Stimulated activated effector memory CD8-positive, alpha-beta T cell treated with anti-CD3 and anti-CD28 coated beads, Interleukin-12 subunit alpha, Interleukin-12 subunit beta, amount 100 ng/mL, for 72 hours (primary cell): ENCODE measurements around the gene SPAG7.
"Not testable (repeated sequence)": the region's sequence is repeated elsewhere in the genome, so short reads cannot be mapped to it uniquely, and the experiment has no call there.

Experiments used
- ATAC-seq: fragments of 150-1000 bp; cut with Tn5 transposase; 2 replicates; pipeline ENCODE4 v1.10.0; 2021
- DNase-seq, 2 donors: peaks; one replicate each; pipeline ENCODE4 v3.0.0; 2021 to 2022; ENCODE audit warnings: low spot score in 2 of 2
- H3K27ac Mint-ChIP-seq: one replicate; pipeline ENCODE4 v1.8.0; 2022; ENCODE audit warnings: mild to moderate bottlenecking, mixed read lengths
- H3K36me3 Mint-ChIP-seq: one replicate; pipeline ENCODE4 v1.8.0; 2022; ENCODE audit warnings: mild to moderate bottlenecking, mixed read lengths
- H3K4me1 Mint-ChIP-seq: one replicate; pipeline ENCODE4 v1.8.0; 2022; ENCODE audit warnings: mixed read lengths
- H3K4me3 Mint-ChIP-seq: one replicate; pipeline ENCODE4 v1.8.0; 2022; ENCODE audit warnings: mild to moderate bottlenecking, mixed read lengths
- H3K9me3 Mint-ChIP-seq: one replicate; pipeline ENCODE4 v1.8.0; 2022; ENCODE audit warnings: mixed read lengths

Gene SPAG7

DNA sequence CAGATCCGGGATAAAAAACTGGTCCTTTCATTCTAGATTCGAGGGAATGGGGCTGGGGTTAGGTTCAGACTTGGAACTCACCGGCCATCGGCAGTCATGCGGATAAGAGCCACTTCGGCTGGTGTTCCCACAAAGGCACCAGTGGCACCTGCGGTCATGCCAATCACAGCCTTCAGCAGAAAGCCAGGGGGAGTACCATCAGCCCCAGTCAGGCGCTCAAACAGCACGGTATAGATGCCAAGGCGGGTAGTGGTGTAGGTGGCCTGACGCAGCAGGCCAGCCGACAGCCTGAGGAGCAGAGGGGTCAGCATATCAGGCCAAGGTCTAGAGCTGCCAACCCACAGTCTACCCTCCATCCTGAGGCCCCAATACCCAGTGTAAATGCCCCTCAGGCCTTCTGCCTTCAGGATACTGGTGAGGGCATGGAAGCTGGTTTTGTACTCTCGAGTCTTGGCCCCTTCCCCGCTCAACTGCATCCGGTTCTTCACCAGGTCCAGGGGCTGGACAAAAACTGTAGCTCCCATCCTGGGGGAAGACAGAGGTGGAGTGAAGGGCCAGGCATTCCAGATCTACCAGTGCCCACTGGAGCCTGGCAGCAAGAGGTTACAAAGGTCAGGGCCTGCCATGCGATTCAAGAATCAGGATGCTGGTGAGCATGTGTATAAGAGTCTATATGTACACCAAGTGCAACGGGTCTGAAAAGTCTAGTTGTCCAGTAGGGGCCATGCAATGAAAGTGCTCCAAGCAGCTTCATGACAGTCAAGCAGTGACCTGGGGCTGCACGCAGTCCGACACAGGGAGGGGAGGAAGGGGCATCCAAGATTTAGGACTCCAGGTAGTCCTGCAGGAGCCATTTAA lies 28.7 kb downstream of the SPAG7 start:
- Mint-ChIP-seq H3K27ac (peak overlapping the region; percentile 99), H3K4me3 (peak overlapping the region; percentile 93), H3K36me3 (peaks cover 68% of the 10 kb centered on the region), H3K4me1 (peaks cover 68% of the 10 kb centered on the region), H3K9me3 (no peaks in the 10 kb centered on the region)
- ATAC-seq (no peak), DNase-seq (no peak)

DNA sequence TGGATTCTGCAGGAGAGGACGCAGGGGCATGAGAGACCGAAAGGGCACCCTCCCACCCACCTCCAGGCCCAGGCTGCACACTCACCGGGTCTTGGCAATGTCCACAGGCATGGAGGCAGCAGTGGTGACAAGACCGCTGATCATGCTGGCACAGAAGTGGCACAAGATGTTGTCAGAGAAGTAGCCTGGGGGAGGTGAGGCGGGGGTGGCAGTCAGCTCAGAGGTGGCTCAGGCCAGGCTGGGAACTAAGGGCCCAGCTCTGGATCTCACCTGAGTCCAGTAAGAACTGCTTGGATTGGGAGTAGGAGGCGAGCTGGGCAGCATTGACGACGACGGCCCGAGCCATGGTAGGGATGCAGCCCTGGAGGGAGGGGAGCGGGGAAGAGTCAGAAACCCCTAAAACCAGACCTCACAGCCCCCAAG lies 29.5 kb downstream of the SPAG7 start:
- peak overlapping the region; percentile 99 for H3K27ac Mint-ChIP-seq
- peaks cover 68% of the 10 kb centered on the region for H3K4me1 Mint-ChIP-seq
- no peak for ATAC-seq
- peak overlapping the region; percentile 93 for H3K4me3 Mint-ChIP-seq
- peaks cover 65% of the 10 kb centered on the region for H3K36me3 Mint-ChIP-seq
- DNase-seq: no peak
- H3K9me3 Mint-ChIP-seq: no peaks in the 10 kb centered on the region

DNA sequence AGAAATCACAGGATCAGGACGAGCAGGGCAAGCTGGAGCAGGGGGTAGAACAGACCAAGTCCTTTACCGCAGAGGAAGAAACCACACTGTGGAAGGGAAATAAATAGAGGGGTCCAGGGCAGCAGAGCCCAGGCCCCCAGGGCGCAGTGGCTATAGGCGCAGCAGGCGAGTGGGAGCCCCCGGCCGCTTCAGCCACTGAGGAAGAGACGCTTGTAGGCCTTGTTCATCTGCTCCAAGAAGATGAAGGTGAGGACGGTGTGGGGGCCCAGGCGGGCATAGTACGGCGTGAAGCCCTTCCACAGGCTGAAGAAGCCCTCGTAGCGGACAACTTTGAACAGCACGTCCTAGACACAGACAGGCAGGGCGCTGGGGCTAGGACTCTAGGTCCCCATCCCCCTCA lies 30.1 kb downstream of the SPAG7 start:
- Mint-ChIP-seq H3K9me3 (no peaks in the 10 kb centered on the region), H3K4me1 (peaks cover 68% of the 10 kb centered on the region), H3K27ac (peak overlapping the region; percentile 86), H3K36me3 (peaks cover 60% of the 10 kb centered on the region), H3K4me3 (peak overlapping the region; percentile 93)
- ATAC-seq: no peak
- DNase-seq: no peak

- ATAC-seq: no peak
- Mint-ChIP-seq H3K27ac (peak overlapping the region; percentile 85), H3K4me3 (no peak overlapping the region), H3K9me3 (no peaks in the 10 kb centered on the region), H3K4me1 (peaks cover 58% of the 10 kb centered on the region), H3K36me3 (peaks cover 51% of the 10 kb centered on the region)
- DNase-seq: no peak
These were observed 31.2 kb downstream of the SPAG7 start for GRCh38 chr17:4936436-4936835.

- Mint-ChIP-seq H3K4me3 (no peak overlapping the region), H3K27ac (peak overlapping the region; percentile 85), H3K9me3 (no peaks in the 10 kb centered on the region), H3K36me3 (peaks cover 46% of the 10 kb centered on the region), H3K4me1 (peaks cover 52% of the 10 kb centered on the region)
- DNase-seq: no peak
- no peak for ATAC-seq
These were observed 32.0 kb downstream of the SPAG7 start for GRCh38 chr17:4935650-4936049.

- no peak for DNase-seq
- peak overlapping the region; percentile 85 for H3K27ac Mint-ChIP-seq
- H3K9me3 Mint-ChIP-seq: no peaks in the 10 kb centered on the region
- peaks cover 42% of the 10 kb centered on the region for H3K36me3 Mint-ChIP-seq
- H3K4me3 Mint-ChIP-seq: peak overlapping the region; percentile 45
- peak; percentile 73 for ATAC-seq
- peaks cover 52% of the 10 kb centered on the region for H3K4me1 Mint-ChIP-seq
These were observed 33.2 kb downstream of the SPAG7 start for GRCh38 chr17:4934173-4934979.

DNA sequence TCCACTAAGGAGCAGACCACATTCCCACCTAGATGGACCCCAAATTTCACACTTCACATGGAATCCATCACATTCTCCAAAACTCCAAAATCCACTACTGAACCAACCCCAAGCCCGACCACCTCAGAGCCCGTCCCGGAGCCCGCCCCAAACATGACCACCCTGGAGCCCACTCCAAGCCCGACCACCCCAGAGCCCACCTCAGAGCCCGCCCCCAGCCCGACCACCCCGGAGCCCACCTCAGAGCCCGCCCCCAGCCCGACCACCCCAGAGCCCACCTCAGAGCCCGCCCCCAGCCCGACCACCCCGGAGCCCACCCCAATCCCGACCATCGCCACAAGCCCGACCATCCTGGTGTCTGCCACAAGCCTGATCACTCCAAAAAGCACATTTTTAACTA lies 34.0 kb downstream of the SPAG7 start:
- Mint-ChIP-seq H3K36me3 (peaks cover 41% of the 10 kb centered on the region), H3K27ac (peak overlapping the region; percentile 85), H3K4me3 (peak overlapping the region; percentile 45), H3K9me3 (no peaks in the 10 kb centered on the region), H3K4me1 (peaks cover 51% of the 10 kb centered on the region)
- DNase-seq (no peak), ATAC-seq (no peak)

DNA sequence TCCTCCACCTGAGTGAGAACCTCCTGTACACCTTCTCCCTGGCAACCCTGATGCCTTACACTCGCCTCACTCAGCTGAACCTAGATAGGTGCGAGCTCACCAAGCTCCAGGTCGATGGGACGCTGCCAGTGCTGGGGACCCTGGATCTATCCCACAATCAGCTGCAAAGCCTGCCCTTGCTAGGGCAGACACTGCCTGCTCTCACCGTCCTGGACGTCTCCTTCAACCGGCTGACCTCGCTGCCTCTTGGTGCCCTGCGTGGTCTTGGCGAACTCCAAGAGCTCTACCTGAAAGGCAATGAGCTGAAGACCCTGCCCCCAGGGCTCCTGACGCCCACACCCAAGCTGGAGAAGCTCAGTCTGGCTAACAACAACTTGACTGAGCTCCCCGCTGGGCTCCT lies 34.9 kb downstream of the SPAG7 start:
- no peaks in the 10 kb centered on the region for H3K9me3 Mint-ChIP-seq
- no peak for DNase-seq
- H3K4me3 Mint-ChIP-seq: no peak overlapping the region
- peaks cover 32% of the 10 kb centered on the region for H3K36me3 Mint-ChIP-seq
- H3K27ac Mint-ChIP-seq: peak overlapping the region; percentile 30
- H3K4me1 Mint-ChIP-seq: peaks cover 44% of the 10 kb centered on the region
- ATAC-seq: no peak

DNA sequence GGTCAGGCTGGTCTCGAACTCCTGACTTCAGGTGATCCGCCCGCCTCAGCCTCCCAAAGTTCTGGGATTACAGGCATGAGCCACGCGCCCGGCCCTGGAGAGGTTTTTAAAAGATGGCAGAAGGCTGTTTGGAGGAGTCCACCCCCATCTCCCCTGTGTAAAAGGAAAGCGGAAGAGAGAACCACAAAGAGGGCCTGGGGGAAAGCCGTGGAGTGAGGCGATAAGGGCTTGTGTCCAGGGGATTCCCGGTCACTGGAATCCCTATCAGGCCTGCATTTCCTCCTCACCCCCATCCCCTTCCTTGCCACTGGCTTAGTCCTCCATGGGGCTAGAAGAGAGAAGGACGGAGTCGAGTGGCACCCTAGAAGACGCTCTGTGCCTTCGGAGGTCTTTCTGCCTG lies 35.7 kb downstream of the SPAG7 start, which contains the start of gene GP1BA:
TSS of gene GP1BA (plus strand) at position 315 of the 400 bp plus-strand sequence. CDS start 328 bp downstream, outside the sequence.
- Mint-ChIP-seq H3K36me3 (peaks cover 24% of the 10 kb centered on the region), H3K4me1 (peaks cover 39% of the 10 kb centered on the region), H3K27ac (peak within 1 kb of the TSS; percentile 64), H3K9me3 (no peaks in the 10 kb centered on the region), H3K4me3 (no peak within 1 kb of the TSS)
- ATAC-seq: no peak
- no peak for DNase-seq

DNA sequence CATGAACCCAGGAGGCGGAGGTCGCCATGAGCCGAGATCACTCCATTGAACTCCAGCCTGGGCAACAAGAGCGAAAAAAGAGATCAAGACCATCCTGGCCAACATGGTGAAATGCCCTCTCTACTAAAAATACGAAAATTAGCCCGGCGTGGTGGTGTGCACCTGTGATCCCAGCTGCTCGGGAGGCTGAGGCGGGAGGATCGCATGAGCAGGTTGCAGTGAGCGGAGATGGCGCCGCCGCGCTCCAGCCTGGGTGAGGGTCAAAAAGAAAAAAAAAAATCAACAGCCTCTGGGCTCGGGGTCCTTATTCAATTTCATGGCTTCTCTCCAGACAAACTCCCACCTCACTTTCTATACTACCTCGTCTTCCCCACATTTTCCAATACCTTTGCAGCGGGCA lies 38.7 kb downstream of the SPAG7 start:
- H3K36me3 Mint-ChIP-seq: peaks cover 16% of the 10 kb centered on the region
- no peak overlapping the region for H3K4me3 Mint-ChIP-seq
- DNase-seq (no peak), ATAC-seq (no peak)
- peaks cover 20% of the 10 kb centered on the region for H3K4me1 Mint-ChIP-seq
- no peaks in the 10 kb centered on the region for H3K9me3 Mint-ChIP-seq
- no peak overlapping the region for H3K27ac Mint-ChIP-seq

DNA sequence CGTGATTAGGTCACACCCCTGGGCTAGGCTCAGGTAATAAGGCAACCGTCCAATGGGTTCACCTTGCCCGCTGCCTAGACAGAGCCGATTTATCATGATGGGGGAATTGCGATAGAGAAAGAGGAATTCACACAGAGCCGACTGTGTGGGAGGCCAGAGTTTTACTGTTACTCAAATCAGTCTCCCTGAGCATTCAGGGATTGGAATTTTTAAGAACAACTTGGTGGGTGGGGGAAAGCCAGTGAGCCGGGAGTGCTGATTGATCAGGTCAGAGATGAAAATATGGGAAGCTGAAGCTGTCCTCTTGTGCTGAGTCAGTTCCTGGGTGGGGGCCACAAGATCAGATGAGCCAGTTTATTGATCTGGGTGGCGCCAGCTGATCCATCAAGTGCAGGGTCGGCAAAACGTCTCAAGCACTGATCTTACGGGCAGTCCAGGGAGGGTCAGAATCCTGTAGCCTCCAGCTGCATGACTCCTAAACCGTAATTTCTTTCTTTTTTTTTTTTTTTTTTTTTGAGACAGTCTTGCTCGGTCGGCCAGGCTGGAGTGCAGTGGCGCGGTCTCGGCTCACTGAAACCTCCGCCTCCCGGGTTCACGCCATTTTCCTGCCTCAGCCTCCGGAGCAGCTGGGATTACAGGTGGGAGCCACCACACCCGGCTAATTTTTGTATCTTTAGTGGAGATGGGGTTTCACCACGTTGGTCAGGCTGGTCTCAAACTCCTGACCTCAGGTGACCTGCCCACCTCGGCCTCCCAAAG lies 40.9 kb downstream of the SPAG7 start:
- H3K4me3 Mint-ChIP-seq, ATAC-seq, H3K9me3 Mint-ChIP-seq, DNase-seq: not testable (repeated sequence)
- peaks cover 11% of the 10 kb centered on the region for H3K4me1 Mint-ChIP-seq
- H3K27ac Mint-ChIP-seq: peak overlapping the region; percentile 60
- peaks cover 10% of the 10 kb centered on the region for H3K36me3 Mint-ChIP-seq

GRCh38 chr17:4921320-4921719 lies 46.3 kb downstream of the SPAG7 start:
- no peak overlapping the region for H3K4me3 Mint-ChIP-seq
- no peaks in the 10 kb centered on the region for H3K36me3 Mint-ChIP-seq
- H3K27ac Mint-ChIP-seq: no peak overlapping the region
- H3K4me1 Mint-ChIP-seq: peaks cover 12% of the 10 kb centered on the region
- DNase-seq: no peak
- ATAC-seq: no peak
- H3K9me3 Mint-ChIP-seq: no peaks in the 10 kb centered on the region

GRCh38 chr17:4920351-4921048 lies 47.1 kb downstream of the SPAG7 start:
- H3K4me1 Mint-ChIP-seq: peaks cover 11% of the 10 kb centered on the region
- no peaks in the 10 kb centered on the region for H3K9me3 Mint-ChIP-seq
- no peak overlapping the region for H3K27ac Mint-ChIP-seq
- ATAC-seq (no peak), DNase-seq (no peak)
- no peaks in the 10 kb centered on the region for H3K36me3 Mint-ChIP-seq
- no peak overlapping the region for H3K4me3 Mint-ChIP-seq

GRCh38 chr17:4919511-4920047 lies 48.0 kb downstream of the SPAG7 start:
- H3K4me3 Mint-ChIP-seq: no peak overlapping the region
- H3K9me3 Mint-ChIP-seq: no peaks in the 10 kb centered on the region
- peaks cover 11% of the 10 kb centered on the region for H3K4me1 Mint-ChIP-seq
- H3K27ac Mint-ChIP-seq: no peak overlapping the region
- H3K36me3 Mint-ChIP-seq: no peaks in the 10 kb centered on the region
- ATAC-seq: no peak
- no peak for DNase-seq
